LNCAP (cell line): ENCODE measurements around the gene TSEN54.
A peak's percentile ranks its signal among the peaks of the same experiment; 100 is the strongest.

Experiments
- CTCF ChIP-seq: fragments of 450-650 bp; IDR thresholded peaks from 2 replicates; pipeline ENCODE4 v1.5.1; 2017; ENCODE audit warnings: mild to moderate bottlenecking

The TSEN54 gene

DNA sequence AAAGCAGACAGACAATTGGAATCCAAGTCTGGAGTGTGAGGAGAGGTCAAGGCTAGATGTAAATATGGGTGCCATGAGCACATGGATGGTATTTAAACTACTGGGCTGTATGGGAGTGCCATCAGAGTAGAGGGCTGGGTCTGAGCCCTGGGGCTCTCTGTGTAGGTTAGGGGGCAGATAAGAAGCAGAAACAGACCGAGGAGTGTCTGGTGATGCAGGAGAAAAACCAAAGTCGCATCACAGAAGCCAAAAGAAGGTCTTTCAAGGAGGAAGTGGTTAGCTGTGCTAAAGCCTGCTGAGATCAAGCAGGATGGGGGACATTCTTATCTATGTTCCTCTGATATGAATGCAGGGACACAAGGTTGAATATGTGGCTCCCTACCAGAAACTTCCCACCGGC is 1.9 kb downstream of the TSEN54 start:
- TF ChIP-seq CTCF = no peak

- no peak for TF ChIP-seq CTCF
Observed at GRCh38 chr17:75518983-75519537, 2.7 kb downstream of the TSEN54 start.

DNA sequence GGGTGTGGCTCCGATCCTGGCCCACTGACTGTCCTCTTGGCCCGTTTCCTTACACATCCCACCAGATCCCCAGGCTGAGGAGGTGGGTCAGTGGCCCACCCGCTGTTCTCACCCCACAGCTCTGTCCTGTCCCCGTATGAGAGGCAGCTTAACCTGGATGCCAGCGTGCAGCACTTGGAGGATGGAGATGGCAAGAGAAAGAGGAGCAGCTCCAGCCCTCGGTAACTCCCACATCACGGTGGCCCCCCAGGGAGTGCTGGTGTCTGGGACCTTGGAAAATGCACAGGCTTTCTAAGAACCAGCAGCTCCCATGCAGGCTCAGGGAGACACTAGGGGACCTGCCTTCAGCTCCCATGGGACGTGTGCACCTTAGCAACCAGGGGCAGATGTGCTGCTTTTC is 5.0 kb downstream of the TSEN54 start:
- no peak for TF ChIP-seq CTCF

DNA sequence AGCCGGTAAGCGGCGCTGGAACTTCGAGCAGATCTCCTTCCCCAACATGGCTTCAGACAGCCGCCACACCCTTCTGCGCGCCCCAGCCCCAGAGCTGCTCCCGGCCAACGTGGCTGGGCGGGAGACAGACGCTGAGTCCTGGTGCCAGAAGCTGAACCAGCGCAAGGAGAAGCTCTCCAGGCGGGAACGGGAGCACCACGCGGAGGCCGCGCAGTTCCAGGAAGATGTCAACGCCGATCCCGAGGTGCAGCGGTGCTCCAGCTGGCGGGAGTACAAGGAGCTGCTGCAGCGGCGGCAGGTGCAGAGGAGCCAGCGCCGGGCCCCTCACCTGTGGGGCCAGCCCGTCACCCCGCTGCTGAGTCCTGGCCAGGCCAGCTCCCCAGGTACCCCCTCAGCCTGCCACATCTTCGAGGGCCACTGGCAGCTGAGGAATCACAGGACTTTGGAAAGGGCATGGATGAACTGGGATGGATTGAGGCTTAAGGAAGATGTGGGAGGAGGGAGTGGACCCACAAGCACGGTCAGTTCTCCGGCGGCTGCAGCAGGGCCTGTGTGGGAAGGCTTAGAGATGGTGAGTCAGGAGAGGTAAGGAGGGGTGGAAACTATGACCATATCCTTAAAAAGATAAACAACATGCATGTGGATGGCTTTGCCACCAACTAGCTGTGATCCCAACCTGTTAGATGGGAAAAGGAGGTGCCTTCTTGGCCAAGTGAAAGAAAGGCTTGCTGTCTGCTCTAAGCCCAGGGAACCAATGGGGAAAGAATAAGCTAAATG is 5.8 kb downstream of the TSEN54 start:
- TF ChIP-seq CTCF = no peak

DNA sequence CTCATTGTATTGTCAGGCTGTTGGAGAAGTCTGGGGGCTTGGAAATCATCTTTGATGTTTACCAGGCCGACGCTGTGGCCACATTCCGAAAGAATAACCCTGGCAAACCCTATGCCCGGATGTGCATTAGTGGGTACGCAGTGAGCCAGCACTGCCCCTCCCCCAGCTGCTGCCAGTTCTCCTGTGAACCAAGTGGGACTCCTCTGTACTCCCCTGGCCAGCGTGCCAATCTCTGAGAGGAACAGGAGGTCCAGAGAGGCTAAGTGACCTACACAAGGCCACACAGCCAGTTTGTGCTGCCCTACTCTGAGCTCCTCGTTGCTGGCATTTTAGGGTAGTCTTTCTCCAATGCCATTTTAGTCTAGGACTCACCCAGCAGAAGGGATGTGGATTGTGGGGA is 7.3 kb downstream of the TSEN54 start:
- no peak for TF ChIP-seq CTCF

- no peak for TF ChIP-seq CTCF
Observed at GRCh38 chr17:75524269-75524969, 8.1 kb downstream of the TSEN54 start.

- TF ChIP-seq CTCF = peak; percentile 66
Observed at GRCh38 chr17:75524970-75525805, 8.9 kb downstream of the TSEN54 start, which contains the start of gene LLGL2. Gene LLGL2 (plus strand): TSS chr17:75525697. CDS start chr17:75543427, 17,730 bp downstream.
